GM18858 (cell line): ENCODE results near the gene LIMCH1.
"Not testable (repeated sequence)": the region's sequence is repeated elsewhere in the genome, so short reads cannot be mapped to it uniquely, and the experiment has no call there.

Experiments
- ATAC-seq: cut with Tn5 transposase; IDR thresholded peaks from one replicate; pipeline ENCODE4 v1.9.1; 2021; ENCODE audit not compliant: unreplicated experiment

The LIMCH1 gene

GRCh38 chr4:41719417-41719816 is 181.5 kb downstream of the LIMCH1 start:
- no peak for ATAC-seq

DNA sequence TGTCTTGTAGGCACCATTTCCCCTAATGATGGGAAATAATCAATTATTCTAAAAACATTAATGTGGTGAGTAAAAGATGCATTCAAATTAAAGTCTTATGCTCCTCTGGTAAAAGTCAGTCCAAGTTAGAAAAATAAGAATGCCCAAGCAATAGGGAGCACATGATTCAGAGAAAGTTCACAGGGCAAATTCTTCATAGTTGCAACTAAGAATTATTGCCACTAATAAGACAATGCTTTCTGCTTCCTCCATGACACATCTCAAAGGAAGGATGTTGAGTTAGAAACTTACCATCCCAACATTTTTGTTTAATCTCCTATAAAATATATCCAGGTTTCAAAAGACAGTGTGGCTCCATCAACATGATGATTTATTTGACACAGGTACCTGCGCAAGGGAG is 184.2 kb downstream of the LIMCH1 start:
- no peak for ATAC-seq

DNA sequence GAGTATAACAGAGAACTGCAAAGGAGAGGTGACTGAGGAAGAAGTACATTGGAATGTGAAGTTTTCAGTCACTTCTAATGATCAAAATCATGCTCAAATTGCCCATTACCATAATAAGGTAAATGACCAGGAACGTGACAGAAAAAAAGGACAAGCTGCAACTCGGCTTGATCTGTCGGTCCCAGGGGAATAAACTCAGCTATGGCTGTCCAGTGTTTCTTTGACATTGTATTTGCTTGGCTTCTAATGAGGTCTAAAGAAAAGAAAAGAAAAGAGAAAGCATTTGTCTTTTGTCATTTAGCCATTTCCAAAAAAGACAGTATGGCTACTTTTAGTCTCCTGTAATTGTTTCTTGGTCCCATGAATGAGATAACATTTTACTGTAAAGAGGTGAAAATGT is 185.3 kb downstream of the LIMCH1 start:
- no peak for ATAC-seq

DNA sequence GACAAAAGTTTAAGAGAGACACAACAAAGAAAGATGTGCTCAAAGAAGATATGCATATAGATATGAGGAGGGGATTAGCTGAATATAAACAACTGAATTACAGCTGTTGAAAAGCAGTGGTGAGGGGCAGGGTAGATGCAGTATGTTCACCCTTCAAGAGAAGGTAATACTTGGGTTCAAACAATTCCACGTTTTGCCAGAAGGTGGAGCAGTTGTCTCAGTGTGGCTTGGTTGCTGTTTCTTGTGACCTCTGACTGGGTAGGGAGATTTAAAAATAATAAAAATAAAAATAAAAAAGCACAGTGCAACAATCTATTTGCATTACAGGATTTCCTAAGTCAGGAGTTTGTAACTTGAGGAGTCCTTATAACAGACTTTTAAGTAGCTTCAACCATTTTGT is 187.3 kb downstream of the LIMCH1 start:
- ATAC-seq, result no peak

- no peak for ATAC-seq
Measured at GRCh38 chr4:41727861-41728572, 190.1 kb downstream of the LIMCH1 start.

- ATAC-seq, result no peak
Measured at GRCh38 chr4:41728573-41728913, 190.6 kb downstream of the LIMCH1 start.

- no peak for ATAC-seq
Measured at GRCh38 chr4:41731569-41732126, 193.7 kb downstream of the LIMCH1 start.

DNA sequence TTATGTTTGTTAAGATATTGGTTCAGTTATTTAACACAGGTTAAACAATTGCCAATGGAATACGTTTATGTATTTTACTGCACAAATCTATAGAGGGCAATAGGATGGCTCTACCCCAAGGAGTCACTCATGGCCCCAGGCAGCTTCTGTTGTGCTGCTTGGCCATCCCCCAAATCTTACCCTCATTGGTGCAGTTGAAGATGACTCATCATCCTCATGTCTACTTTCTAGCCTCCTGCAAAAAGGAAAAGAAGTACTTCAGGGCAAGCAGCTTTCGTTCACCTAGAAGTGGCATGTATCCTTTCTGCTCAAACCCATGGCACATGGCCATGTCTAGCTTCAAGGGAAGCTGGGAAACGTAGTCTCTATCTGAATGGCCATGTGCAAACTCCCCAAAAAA is 196.4 kb downstream of the LIMCH1 start:
- ATAC-seq, result no peak

- not testable (repeated sequence) for ATAC-seq
Measured at GRCh38 chr4:41737491-41737890, 199.5 kb downstream of the LIMCH1 start.

DNA sequence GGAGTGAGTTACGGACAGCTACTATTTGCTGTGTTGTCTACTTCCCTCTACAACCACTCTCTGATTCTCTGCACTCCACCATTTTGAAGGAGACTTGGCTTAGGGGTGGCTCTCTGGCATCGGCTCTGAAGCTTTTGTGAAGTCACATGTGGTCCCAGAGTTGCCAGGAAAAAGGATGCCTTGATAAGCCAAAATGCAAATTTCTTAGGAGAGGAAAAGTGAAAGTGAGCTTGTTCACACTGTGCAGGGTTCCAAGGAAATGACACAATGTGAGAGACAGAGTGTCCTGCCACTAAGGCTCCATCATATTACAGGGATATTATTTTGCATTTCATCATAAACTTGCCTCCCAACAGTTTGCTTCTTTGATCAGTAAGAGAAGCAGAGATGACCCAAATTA is 203.4 kb downstream of the LIMCH1 start:
- ATAC-seq, result no peak

DNA sequence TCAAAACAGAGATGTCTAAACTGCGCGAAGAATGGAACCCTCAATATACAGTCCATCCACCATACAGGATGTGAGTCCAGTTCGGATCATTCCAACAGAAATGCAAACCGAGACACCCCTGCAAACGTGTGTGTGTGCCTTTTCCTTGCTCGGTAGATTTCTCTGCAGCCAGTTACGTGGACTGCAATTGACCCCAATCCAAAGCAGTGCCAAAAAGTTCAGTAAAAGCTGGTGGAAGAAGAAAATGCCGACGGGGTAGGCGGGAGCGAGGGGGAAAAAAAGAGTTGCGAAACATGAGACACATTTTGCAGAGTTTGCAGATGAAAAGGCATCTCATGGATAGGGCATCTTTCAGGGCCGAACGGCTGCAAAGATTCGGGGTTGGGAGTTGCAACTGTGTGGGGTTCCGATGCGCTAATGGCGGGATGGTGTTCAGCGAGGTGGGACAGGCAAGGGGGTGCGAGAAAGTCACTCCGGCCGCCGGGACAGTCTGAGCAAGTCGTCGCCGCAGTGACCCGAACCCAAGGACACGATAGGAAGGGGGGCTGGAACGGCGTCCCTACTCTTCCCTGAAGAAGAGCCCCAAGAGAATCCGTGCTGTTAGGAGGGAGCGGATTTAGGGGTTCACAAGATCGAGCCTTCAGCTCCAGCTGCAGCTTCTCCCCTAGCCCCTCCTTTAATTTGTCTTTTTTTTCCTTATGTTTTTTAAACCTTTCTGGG is 206.8 kb downstream of the LIMCH1 start:
- ATAC-seq, result no peak

DNA sequence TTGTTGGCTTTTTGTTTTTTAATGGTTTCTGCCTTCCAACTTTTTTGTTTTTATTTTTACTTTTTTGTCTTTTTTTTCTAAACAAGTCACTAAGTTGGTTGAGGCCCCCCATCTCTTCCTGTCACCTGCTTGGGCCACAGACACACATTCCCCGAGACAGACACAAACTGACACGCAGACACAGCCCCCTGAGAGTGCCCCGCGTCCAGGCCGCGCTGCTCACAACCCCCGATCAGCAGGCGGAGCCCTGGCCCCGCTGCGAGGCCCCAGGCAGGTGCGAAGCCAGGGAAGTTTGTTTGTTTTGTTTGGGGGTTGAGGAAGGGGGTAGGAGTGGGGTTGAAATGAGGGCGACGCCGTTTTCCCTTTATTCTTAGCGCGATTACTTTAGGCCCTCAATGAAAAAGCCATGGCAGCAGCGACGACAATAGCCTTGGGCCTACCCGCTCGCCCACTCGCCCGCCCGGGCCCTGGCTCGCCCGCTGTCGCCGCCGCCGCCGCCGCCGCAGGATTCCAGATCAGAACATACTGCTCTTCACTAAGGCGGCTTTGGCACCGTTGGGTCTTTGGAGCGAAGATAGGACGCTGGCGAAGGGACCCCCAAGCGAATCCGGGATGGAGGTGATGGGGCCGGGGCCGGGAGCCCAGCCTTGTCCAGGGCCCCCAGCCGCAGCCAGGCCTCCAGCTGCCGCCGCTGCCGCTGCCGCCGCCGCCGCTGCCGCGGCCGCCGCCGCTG is 207.5 kb downstream of the LIMCH1 start:
- ATAC-seq, result no peak

DNA sequence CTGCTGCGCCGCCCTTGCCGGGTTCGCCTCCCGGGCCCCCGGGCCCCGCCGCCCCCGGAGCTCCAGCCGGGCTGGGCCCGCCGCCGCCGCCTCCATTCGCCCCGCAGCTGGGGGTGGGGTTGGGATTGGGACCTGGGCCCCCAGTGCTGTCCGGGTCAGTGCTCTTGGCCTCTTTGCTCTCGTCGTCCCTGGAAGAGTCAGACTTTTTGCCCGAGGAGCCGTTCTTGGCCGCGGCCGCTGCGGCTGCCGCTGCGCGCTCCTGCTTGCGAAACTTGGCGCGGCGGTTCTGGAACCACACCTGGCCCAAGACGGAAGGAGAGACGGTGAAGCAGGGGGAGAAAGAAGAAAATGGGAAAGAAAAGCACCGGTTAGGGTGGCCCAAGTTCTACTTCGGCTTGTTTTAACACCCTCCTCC is 208.1 kb downstream of the LIMCH1 start:
- no peak for ATAC-seq

DNA sequence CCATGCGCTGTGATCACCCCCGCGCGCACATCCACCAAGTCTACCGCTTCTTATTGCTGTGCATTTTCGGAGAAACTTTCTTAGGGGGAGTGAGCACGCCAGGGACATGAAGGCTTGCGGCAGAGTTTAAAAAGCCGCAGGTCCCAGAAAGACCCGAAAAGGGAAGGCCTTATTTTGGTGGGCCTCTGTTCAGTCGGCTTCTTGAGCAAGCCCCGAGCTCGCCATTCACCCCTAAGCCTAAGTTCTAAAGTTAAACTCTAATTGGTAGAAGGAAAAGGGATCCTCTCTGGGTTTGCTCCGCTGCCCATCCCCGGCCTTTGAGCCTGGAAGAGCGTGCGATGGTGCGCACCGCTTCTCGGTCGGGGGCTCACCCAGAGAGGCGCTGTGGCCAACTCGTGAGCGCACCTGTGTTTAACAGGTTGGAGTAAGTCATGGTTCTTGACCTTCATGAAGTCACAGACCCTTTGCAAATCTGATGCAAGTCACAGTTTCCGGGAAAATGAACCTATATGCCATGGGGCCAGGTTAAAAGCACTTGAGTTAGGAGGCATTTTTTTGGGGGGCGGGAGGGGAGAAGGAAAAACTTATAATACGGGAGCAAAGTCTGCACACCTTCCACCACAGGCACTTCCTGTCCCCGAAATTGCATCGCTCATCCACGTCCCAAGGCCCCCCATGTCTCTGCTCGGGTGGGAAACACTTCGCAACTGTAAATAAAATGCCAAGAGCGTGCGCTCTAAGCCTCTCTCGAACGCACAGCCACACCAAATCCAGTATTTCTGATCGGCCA is 208.7 kb downstream of the LIMCH1 start:
- no peak for ATAC-seq

DNA sequence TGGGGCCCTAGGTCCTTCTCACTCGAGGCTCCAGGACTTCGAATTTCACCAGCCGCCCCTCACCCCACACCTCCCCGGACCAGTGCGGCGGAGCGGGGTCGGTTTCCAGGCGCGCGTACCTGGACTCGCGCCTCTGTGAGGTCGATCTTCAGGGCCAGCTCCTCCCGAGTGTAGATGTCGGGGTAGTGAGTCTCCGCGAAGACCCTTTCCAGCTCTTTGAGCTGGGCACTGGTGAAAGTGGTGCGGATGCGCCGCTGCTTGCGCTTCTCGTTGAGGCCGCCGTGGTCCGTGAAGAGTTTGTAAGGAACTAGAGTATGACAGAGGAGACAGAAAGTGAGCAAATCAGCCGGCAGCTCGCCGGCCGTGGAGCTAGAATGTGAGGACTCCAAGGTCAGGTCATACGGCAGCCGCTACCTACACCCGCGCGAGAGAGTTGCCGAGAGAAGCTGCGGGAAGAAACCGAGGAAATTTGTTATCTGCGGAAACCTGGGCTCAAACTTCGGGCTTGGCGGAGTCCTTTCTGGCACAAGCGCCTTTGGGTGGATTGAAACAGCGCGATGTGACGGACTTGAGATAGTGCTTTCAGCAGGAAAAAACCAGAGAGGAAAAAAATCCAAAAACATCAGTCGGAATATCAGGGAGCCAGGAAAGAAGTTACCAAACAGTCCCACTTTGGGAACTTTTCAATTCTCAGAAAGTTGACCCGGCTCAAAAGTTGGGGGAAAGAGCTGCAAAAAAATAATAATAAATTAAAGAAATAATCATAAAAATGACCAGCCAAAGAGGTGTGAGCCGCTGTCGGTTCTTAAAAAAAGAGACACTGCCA is 209.5 kb downstream of the LIMCH1 start:
- ATAC-seq, result no peak

DNA sequence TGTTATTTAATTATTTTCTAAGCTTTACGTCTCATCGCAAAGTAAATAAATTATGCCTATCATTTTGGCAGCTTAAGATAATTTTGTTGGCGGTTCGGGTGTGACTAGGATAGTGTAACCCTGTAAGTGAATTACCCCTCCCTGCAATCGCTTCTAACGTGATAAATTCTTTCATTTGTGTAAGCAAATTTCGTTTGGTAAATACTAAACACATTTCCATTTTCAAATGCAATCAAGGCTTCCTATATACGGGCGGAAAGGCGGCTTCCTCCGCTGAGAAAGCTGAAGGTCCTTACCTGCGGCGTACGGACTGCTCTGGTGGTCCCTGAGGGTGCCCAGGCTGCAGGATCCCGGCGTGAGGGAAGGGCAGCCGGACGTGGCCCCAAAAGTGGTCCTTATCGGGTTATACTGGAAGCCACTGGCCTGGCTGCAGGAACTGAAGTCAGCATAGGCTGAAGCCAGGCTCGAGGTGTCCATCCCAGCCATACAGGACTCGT is 210.2 kb downstream of the LIMCH1 start:
- no peak for ATAC-seq

GRCh38 chr4:41748571-41749475 is 210.9 kb downstream of the LIMCH1 start, which contains the start of gene PHOX2B:
Gene PHOX2B, minus strand, starts transcription at chr4:41748725. Its CDS starts 115 bp downstream, at chr4:41748610.
- ATAC-seq, result no peak

DNA sequence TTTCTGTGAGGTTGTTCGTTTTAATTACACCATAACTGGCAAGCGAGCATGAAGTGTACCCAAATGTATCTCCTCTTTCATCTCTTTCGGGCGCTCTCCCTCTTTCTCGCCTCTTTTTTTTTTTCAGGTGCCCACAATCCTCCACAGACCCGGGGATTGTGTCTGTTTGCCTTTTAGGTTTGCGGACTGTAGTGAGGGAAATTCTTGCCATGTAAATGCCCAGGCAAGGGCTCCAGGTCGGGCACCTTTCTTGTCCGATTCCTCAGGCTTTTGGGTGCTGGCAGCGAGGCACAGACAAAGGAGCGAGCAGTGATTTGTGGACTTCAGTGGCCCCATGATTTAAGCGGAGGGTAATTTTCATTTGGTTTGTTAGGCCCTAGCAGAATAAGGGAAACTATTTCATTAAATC is 211.7 kb downstream of the LIMCH1 start:
- ATAC-seq, result no peak
